HG03175 (cell line): ENCODE data around the gene GPR61.

Experiments used
- ATAC-seq: cut with Tn5 transposase; IDR thresholded peaks from one replicate; pipeline ENCODE4 v1.9.1; 2021; ENCODE audit warnings: mild to moderate bottlenecking, moderate library complexity; ENCODE audit not compliant: unreplicated experiment

GPR61 gene

DNA sequence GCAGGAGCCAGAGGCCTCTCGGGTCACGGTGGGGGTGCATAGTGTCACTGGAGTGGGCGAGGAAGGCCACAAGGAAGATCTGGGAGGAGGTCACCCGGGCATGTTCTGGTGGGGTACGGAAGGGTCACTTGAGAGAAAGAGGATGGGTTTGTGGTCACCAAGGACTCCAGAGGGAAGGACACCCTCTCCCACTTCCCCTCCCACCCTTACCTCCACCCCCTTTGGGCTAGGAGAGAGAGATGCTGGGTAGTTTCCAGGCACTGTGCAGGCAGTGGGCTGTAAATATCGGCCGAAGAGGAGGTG lies 30.8 kb upstream of the GPR61 start:
- ATAC-seq: no peak

DNA sequence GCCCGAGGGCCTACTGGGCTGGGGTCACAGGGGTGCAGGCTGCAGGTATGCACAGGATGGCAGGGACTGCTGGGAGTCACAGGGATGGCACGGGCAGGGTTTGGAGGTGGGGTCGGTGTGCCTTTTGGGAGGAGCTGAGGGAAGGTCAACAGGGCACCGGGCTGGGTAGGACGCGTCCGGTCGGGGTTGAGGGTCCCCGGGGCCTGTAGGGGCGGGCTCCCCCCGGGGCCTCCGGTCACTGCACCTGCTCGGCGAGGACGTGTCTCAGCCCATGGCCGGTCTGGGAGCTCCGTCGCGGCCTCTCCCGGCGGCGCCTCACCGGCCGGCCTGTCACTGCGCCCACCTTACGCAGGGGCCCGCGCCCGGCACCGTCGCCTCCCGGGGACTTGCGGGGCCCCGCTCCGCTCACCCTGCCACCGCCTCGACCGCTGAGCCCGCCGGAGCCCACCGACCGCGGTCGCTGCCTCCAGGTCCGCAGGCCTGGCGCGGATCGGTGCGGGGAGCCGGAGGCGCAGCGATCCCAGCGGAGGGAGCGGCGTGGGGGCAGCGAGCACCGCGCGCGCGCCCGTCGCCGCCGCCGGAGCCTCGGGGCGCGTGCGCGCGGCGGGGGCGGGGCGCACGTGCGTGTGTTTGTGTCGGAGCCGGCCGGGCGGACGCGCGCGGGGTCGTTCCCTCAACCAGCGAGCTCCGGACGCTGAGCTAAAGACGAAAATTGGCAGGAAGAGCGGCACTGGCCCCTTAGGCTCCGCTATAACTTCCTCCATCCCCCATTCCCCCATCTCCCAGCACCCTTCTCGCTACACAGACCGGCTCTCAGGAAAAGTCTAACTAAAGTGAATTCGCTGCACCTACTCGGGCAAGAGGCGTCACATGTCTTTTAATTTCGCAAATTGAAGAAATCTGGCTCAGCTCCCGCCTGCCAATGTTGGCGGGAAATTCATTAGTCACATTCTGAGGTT lies 30.2 kb upstream of the GPR61 start, which contains the start of gene AMIGO1:
AMIGO1 (minus strand) TSS at position 552 of the 959 bp plus-strand sequence. CDS start 815 bp downstream, outside the sequence.
- peak; percentile 61 for ATAC-seq

DNA sequence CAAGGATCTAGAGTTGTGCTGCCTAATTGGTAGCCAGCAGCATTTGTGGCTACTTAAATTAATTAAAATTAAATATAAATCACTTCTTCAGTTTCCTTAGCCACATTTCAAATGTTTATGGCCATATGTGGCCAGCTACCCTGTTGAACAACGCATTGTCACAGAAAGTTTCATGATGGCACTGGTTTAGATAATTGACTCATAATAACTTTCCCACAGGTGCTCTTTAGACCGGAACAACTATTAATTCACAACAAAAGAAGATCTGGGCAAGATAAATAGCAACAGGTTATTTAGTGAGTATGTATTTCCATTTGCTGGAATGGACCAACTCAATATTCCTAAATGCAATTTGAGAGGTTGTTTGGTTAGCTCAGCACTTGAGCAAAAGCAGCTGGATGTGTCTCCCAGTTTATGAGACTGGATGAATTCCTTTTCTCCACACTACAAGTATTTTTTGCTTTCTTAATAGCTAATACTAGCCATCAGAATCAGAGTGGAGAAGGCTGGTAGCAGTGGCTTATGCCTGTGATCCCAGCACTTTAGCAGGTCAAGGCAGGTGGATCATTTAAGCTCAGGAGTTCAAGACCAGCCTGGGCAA lies 26.5 kb upstream of the GPR61 start:
- ATAC-seq: no peak

DNA sequence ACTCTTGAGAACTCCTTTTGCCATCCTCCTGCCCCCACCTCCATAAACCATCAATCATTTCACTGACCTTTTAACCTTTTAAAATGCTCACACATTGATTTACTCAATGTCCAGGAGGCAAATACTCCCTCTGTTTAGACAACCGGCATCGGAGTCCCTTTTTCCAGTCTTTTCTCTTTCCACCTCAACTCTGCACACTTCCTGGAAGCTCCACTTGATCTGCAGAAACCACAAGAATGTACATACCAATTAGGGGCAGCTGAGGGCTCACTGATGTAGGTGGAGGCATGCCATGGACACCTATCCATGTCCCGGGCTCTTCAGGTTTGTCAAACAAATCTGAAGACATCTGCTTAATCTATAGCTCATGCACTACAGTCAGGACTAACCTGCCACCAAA lies 24.8 kb upstream of the GPR61 start:
- no peak for ATAC-seq

DNA sequence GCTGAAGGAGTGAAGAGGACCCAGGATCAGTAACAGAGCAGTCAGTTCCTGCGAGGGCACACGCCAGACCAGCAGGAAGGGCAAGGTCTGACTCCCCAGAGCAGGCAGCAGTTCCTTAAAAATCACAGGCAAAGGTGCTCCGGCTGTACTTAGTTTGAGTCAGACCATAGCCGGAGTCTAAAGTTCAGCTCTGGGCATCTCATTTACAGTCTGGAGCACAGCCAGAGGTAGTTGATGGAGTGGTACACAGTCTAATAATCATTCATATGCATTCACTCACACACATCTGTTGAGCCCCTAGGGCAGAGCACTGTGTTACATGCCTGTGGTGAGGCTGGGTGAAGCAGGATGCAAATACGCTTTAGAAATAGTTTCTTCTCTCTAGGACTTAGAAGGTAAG lies 22.8 kb upstream of the GPR61 start:
- ATAC-seq: no peak

DNA sequence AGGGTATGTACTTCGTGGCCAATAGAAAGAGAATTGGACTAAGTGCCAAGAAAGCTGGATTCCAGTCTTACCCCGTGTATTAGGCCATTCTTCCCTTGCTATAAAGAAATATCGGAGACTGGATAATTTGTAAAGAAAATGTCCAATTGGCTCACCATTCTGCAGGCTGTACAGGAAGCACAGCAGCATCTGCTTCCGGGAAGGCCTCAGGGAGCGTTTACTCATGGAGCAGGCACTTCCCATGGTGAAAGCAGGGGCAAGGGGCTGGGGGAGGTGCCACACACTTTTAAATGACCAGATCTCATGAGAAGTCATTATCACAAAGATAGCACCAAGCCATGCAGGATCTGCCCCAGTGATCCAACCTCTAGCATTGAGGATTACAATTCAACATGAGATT lies 22.3 kb upstream of the GPR61 start:
- ATAC-seq: no peak

DNA sequence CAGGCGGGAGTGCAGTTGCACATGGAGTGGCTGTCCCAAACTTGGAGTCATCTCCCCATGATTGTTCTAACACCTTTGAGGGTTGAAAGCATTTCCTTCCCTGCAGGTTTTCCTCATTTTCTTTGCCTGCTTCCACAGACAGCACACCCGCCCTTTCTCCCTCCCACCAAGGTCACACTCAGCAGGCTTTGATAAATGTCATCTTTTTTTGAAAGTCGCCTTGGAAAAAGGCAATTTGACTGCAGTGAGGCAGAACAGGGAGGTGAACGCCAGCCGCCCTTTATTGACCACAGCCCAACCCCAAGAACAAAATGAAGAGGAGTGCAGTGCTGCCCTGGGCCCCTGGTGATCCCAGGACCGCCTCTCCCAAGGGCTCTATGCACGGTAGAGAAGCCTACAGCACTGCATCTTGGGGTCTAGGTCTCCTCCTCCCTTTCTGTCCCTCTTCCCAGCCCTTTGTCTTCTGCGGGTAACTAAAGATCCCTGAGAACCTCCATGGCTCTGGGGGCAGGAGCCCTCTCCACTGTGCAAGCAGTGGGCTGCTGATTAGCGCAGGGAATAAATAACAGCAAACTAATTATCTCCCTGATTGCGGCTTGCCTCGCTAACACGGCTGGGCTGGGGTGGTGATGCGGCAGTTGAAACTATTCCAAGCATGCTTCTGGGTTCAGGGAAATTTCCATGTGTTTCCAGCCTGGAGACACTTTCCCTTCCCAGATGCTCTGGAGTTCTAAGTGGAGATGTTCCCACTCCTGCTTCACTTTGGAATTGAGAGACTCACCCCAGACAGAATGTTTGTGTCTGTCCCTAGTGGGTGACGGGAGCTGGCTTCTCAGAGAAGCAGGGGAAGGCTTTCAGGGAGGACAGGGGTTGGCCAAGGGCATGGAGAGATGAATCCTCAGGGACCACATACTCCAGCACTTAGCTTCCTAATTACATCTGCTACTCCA lies 18.4 kb upstream of the GPR61 start:
- ATAC-seq: no peak

DNA sequence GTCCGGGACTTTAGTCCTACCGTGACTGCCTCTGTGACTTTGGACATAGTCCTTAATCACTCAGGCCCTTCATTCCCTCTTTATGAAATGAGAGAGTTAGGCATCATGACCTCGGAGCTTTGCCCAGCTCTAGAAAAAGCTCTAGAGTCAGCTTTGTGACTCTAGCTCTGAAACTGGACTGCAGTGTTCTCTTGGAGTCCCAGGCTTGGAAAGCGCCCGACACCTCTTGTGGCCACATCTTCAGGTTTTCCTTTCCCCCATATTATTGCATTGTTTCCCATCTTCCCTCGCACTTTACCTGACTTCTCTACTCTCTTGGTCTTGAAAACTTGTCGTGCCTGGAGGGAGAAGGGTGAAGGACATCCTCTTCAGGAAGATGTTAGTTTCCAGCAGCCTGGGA lies 17.6 kb upstream of the GPR61 start:
- no peak for ATAC-seq

DNA sequence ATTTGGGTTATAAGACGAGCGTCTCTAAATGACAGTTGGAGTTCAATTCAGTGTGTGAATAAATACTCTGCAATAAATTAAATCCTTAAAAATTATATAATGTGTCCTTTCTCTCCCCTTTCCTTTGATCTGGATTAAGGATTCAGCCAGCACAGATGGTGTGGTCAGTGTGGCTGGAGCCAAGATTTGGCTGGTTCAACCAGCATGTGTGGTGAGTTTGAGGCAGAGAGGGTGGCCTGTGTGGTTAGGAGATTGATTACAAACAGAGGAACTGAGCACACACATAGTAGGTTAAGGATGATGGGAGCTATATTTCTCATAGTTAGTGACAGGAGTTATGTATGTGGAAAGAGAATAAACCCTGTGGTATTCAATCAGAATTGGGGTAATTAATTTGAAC lies 16.0 kb upstream of the GPR61 start:
- ATAC-seq: no peak

DNA sequence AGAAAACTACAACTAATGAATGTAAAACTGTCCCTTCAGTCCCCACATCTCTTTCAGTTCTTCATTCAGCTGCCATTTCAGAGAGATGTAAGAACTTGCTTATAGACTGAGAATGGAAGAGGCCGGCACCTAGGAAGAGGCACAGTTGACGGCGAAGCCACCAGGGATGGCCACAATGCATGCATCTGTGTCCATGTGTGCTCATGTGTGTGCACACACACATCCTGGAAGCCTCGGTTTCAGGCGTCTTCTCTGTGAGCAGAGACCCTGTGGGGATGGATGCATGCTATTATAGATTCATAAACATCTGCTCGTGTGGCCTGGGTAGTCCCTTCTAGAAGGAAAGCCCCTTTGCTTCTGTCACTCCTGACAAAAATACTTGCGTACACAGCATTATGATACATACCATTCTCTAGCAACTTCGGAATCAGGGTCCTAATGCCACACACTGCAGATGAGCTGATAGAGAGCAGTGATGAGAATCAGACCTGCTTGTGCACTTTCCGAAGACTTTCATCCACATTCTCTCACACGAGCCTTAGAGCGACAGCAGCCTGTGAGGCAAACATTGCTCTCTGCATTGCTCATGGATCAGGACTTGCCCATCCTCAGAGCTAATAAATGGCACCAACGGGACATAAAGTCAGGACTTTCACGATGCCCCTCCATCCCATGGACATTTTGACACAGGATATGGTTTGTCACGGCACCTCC lies 12.4 kb upstream of the GPR61 start:
- ATAC-seq: peak; percentile 36

DNA sequence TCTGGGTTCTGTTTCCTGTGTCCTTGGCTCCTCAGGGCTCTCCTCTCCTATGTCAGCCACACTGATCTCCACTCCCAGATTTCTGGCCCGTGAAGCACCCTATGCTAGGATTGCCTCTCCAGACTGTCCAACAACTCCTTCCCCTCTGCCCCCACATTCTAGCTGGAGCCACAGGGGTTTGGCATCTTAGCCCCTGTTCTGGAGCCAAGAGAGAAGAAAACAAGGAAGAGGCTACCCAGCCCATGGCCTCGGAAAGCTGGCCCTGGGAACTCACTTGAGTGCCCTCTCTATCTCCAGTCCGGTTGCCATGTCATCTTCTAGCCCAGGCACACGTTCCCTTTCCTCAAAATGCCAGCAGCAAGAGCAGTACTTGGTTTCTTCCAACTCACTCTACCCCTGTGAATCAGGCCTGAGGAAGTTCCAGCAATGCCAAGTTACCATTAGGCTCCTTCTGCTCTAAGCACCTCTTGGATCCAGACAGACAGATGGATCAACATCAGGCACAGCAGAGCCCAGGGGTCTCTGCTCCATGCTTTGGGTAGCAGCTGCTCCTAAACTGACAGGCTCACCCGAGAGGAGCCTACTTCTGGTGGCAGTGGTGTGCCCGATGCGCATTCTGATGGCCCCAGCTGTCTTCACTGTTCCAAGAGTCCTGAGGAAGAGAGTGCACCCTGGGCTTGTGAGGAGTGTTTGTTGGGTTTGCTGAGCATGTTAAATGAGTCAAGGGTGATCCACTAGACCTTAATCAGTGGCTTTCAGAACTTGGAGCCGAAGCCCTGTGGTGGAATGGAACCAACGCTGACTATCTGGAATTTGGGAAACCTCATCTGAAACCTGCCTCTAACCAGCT lies 11.6 kb upstream of the GPR61 start:
- ATAC-seq: no peak

DNA sequence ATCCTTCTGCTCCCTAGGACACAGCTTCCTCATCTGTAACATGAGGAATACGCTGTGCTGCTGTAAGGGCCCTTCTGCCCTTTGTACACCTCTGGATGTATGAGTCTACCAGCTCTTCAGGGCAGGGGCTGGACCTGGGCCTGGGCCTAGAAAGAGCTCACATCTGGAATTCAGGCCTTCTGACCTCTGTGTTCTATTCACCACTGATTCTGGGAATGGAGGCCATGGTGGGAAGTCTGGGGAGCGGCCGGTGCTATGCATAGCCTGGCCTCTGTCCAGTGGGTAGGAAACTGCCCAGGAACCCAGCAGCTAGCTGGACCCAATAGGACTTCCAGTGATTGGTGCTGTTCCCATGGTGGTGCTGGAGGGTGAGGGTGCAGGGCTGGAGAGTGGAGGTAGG lies 11.0 kb upstream of the GPR61 start:
- no peak for ATAC-seq

DNA sequence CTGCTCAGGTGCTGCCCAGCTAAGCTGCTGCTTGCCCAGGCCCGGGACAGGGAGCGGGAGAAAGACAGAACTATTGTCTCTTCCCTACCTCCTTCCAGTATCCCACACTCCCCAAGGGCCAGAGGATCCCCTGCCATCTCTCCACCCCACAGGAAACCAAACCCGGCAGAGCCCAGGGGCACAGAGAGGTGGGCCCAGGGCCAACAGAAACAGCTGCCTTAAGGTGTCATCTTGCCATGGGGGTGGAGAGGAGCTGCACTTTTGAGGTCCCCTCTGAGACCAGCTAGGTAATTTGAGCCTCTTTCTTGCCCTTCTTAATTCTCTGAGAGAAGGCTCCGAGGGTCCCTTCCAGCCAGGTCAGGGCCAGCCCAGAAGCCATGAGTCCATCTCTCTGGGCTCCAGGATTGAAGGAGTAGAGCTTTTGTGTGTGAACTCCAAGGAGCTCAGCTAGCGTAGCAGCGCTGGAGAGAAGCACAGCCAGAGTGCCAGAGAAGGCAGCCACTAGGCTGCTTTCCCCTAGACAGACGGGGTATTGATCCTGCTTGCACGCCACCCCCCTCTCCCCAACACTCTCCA lies 9.7 kb upstream of the GPR61 start:
- ATAC-seq: no peak

DNA sequence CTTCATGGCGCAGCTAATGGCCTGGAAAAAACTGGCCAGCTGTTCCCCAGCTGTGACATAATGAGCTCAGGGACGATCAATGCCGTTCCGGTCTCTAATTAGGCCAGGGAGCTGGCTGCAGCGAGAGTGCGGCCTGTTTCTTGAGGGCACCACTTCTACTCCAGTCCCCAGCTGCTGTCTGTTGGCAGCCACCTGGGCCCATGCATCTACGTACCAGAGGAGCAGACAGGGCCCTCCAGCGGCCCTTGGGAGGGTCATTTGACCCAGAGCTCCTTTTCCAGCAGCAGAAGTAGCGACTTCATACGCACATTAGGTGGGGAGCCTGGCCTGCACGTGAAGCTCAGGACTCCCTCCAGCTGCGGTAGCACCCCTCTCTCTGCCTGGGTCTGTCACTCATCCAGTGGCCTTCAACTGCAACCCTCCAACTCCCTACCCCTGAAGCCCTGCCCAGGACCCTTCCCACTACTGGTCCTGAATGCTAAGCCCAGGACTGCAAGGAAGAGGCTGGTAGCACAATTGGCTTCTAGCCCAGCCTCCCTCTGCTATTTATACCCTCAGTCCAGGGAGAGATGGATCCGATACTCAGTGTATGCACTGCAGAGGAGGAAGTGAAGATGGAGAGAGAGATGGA lies 9.1 kb upstream of the GPR61 start:
- ATAC-seq: no peak

DNA sequence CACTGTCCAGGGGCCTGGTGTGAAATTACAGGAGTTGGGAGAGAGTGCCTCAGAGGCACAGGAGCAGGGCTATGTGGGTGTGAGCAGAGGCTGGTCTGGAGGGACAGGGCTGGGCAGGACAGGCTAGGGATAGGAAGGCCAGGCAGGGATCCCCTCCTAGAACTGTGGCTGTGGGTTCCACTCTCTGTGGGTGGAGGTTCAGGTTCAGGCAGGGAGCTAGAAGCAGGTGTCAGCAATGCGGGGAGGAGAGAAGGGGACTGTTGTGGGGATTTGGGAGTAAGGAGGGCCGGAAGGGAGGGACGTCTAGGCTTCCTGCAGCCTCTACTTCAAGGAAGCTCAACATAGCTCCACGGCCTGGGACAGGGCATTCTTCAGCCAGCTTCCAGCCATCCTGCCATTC lies 8.3 kb upstream of the GPR61 start:
- ATAC-seq: no peak

DNA sequence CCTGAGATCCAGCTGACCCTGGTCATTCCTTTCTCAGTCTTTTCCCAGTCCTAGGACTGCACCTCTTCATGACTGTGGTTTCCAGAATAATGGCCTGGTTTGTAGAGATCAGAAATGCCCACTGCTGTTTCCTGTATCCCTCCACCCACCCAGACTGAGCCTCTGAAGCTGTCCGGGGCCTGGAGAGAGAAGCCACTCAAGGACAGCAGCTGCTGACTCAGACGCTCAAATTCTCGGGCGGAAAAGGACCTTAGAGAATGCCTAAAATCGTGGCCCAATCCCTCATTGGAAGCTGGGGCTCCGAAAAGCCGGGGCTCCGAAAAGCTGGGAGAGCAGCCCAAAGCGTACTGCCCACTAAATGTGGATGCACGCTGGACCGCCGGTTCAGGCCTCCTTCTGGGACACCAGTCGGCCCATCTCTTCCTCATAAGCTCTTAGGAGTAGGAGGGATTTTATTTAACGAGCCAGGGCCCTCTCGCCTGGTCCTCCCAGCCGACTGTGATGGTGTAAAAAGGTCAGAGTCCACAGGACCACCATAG lies 7.8 kb upstream of the GPR61 start:
- peak; percentile 6 for ATAC-seq

DNA sequence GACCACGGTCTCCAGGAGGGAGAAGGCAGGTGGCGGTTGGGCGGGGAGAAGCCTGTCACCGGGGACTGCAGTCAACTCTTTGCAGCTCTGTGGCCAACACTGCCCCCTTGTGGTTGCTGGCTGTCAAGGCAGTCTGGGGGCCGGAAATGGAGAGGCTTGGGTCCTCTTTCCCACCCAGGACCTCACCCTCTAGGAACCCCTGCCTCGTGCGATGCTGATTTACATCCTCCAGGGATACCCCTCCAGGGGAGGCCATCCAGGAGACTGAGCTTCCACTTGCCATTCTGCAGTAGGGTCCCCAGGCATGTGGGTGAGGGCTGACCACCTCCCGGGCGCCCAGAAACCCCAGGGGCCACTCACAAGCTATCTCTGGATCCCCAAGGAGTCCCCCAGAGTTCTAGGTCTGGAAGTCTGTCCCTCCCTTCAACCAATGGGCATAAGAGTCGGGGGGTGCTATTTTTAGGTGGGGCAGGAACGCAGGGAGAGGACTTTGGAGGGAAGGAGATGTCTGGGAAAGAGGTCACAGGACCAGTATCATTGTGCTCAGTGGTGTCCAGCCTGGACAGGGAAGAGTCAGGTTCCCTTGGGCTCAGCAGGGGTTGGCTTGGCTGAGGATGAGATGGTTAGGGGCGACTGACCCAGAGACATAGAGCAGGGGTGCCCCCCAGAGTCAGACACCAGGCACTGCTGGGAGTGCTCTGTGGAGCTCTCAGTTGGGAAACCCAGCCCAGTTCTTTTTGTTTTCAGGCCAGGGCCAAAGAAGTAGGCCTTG lies 7.1 kb upstream of the GPR61 start:
- ATAC-seq: peak; percentile 68

DNA sequence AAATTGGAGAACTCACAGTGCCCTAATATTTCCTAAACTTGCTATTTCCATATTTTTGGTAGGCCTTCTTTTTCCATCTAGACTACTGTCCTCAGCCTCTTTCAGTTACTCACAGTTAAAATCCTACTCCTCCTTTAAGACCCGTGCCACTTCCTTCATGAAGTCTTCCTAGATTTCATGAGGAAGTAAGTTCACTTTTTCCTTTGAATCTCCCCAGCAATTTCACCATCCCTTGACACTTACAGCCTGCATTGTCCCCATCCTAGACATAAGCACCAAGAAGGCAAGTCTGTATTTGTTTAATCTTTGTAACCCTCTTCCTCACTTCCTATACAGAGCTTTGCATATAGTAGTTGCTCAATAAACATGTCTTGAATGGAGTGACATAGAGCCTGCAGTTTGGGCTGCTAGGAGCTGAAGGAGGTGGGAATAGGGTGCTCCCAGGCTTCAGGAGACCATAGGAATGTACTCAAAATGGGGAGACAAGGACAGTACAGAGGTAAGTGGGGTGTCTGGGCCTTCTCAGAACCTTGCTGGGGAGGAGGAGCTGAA lies 5.3 kb upstream of the GPR61 start:
- no peak for ATAC-seq
